Natural killer cell (primary cell): Measurements from ENCODE around the gene STK32B. TPM values are rescaled to one million over a fixed set of nuclear protein-coding genes. Genes with fewer than 3 reads are reported as not detected.

ENCODE experiments used
- ATAC-seq, 3 donors: fragments of 150-1000 bp in 2 of 3; fragments of 200-7000 bp in 1 of 3; cut with Tn5 transposase; 1 replicate in 1 of 3; 2 replicates in 2 of 3; pipeline ENCODE4 v1.10.0; 2021; ENCODE audit warnings: mild to moderate bottlenecking in 2 of 3, moderate library complexity in 2 of 3
- DNase-seq, 2 donors: peaks; one replicate each; pipeline versions ENCODE4 v3.0.0 to v3.0.0-alpha.2; 2013 to 2021; ENCODE audit warnings: mixed read lengths in 1 of 2
- H3K27ac ChIP-seq: one replicate; pipeline ENCODE4 v1.5.1; 2013; ENCODE audit warnings: mild to moderate bottlenecking, low read length
- H3K27me3 ChIP-seq: one replicate; pipeline ENCODE4 v1.6.1; 2013; ENCODE audit warnings: low read length; ENCODE audit not compliant: control insufficient read depth, insufficient read depth
- H3K36me3 ChIP-seq: one replicate; pipeline ENCODE4 v1.6.1; 2013; ENCODE audit warnings: low read length; ENCODE audit not compliant: control insufficient read depth, insufficient read depth
- H3K4me1 ChIP-seq: one replicate; pipeline ENCODE4 v1.6.1; 2013; ENCODE audit warnings: low read length; ENCODE audit not compliant: control insufficient read depth, insufficient read depth
- H3K4me3 ChIP-seq: one replicate; pipeline ENCODE4 v1.5.1; 2013; ENCODE audit warnings: low read length
- H3K9me3 ChIP-seq: one replicate; pipeline ENCODE4 v1.6.1; 2013; ENCODE audit warnings: low read length; ENCODE audit not compliant: control insufficient read depth, insufficient read depth
- H3K27ac Mint-ChIP-seq, 2 donors: one replicate each; pipeline ENCODE4 v1.8.0; 2022; ENCODE audit warnings: mild to moderate bottlenecking in 2 of 2, mixed read lengths in 2 of 2, moderate library complexity in 1 of 2
- H3K27me3 Mint-ChIP-seq, 2 donors: one replicate each; pipeline ENCODE4 v1.8.0; 2022; ENCODE audit warnings: low read depth in 2 of 2, mixed read lengths in 2 of 2
- H3K36me3 Mint-ChIP-seq: one replicate; pipeline ENCODE4 v1.8.0; 2022; ENCODE audit warnings: mixed read lengths
- H3K4me1 Mint-ChIP-seq, 2 donors: one replicate each; pipeline ENCODE4 v1.8.0; 2022; ENCODE audit warnings: mixed read lengths in 2 of 2
- H3K4me3 Mint-ChIP-seq: one replicate; pipeline ENCODE4 v1.8.0; 2022; ENCODE audit warnings: mild to moderate bottlenecking, moderate library complexity, mixed read lengths
- H3K9me3 Mint-ChIP-seq, 2 donors: one replicate each; pipeline ENCODE4 v1.8.0; 2022; ENCODE audit warnings: mixed read lengths in 2 of 2
- CTCF ChIP-seq: fragments of 200-600 bp; IDR thresholded peaks from one replicate; pipeline ENCODE4 v1.8.0; 2022; ENCODE audit warnings: antibody characterized with exemption
- WGBS: methylation state at CpG from one replicate; pipeline ENCODE4 v1.1.7; 2013; ENCODE audit warnings: missing lambda C conversion rate; ENCODE audit not compliant: insufficient coverage; 5-methylcytosine and 5-hydroxymethylcytosine counted together
- intact Hi-C: fragments of 100-400 bp; cut with micrococcal nuclease; formaldehyde crosslinking; loops from one replicate; pipeline ENCODE4 v1.14.2; 2022
- total RNA-seq, 4 donors: library from RNA; stranded (reverse); fragments of 120-200 nt in 1 of 4; gene quantifications; one replicate each; pipeline versions ENCODE4 v1.2.3 to v1.2.4, GENCODE V29; 2013 to 2022

The STK32B gene
- total RNA-seq, 3 donors from 2014 or later (not counting 1 experiment from before 2014, with no cell fraction given) = 0.32 to 0.33 TPM; not detected in 1

- Histone ChIP-seq H3K4me1 (no peaks in the 10 kb centered on the region), H3K36me3 (no peaks in the 10 kb centered on the region), H3K27me3 (no peaks in the 10 kb centered on the region), H3K4me3 (no peak overlapping the region), H3K9me3 (no peaks in the 10 kb centered on the region), H3K27ac (no peak overlapping the region)
- no peak for TF ChIP-seq CTCF
- Mint-ChIP-seq H3K9me3 (no peaks in the 10 kb centered on the region), H3K27me3 (peaks cover 0 to 7% of the 10 kb centered on the region in 2 donors), H3K27ac (no peak overlapping the region), H3K4me1 (no peaks in the 10 kb centered on the region), H3K4me3 (no peak overlapping the region), H3K36me3 (no peaks in the 10 kb centered on the region)
- intact Hi-C loops = no loop called here
- WGBS = 100% methylated on average over 1 of the region's 1 CpG
- ATAC-seq = no peak
- no peak for DNase-seq
These were observed 287.3 kb downstream of the STK32B start for GRCh38 chr4:5338531-5338930.

GRCh38 chr4:5340991-5341451 is 289.7 kb downstream of the STK32B start:
- Histone ChIP-seq H3K9me3 (no peaks in the 10 kb centered on the region), H3K27ac (no peak overlapping the region), H3K27me3 (no peaks in the 10 kb centered on the region), H3K4me1 (no peaks in the 10 kb centered on the region), H3K4me3 (no peak overlapping the region), H3K36me3 (no peaks in the 10 kb centered on the region)
- Mint-ChIP-seq H3K4me1 (no peaks in the 10 kb centered on the region), H3K4me3 (no peak overlapping the region), H3K27ac (no peak overlapping the region), H3K27me3 (peaks cover 0 to 3% of the 10 kb centered on the region in 2 donors), H3K36me3 (no peaks in the 10 kb centered on the region), H3K9me3 (no peaks in the 10 kb centered on the region)
- intact Hi-C loops = no loop called here
- no peak for ATAC-seq
- WGBS = 48% methylated on average over 6 of the region's 6 CpGs
- no peak for TF ChIP-seq CTCF
- no peak for DNase-seq

GRCh38 chr4:5341526-5341925 is 290.2 kb downstream of the STK32B start:
- 53% methylated on average over 6 of the region's 6 CpGs for WGBS

More at GRCh38 chr4:5341526-5341925, 290.2 kb downstream of the STK32B start:
- Mint-ChIP-seq H3K27ac (no peak overlapping the region), H3K9me3 (no peaks in the 10 kb centered on the region), H3K36me3 (no peaks in the 10 kb centered on the region), H3K4me1 (no peaks in the 10 kb centered on the region), H3K4me3 (no peak overlapping the region), H3K27me3 (peaks cover 0 to 3% of the 10 kb centered on the region in 2 donors)
- Histone ChIP-seq H3K4me1 (no peaks in the 10 kb centered on the region), H3K27ac (no peak overlapping the region), H3K4me3 (no peak overlapping the region), H3K27me3 (no peaks in the 10 kb centered on the region), H3K9me3 (no peaks in the 10 kb centered on the region), H3K36me3 (no peaks in the 10 kb centered on the region)
- no peak for TF ChIP-seq CTCF
- DNase-seq (no peak), ATAC-seq (no peak)
- intact Hi-C loops = no loop called here
